HepG2 (cell line): Measurements from ENCODE around the gene ICAM5.

Source experiments
- HNRNPK ChIP-seq: fragments of 200-400 bp; formaldehyde crosslinking; IDR thresholded peaks from 2 replicates; pipeline ENCODE4 v1.6.1; 2018; ENCODE audit warnings: low read length, low read depth, moderate library complexity, mild to moderate bottlenecking; ENCODE audit not compliant: poor library complexity, severe bottlenecking
- MTA3 ChIP-seq: sonication (generic); formaldehyde crosslinking; IDR thresholded peaks from 2 replicates; pipeline ENCODE4 v1.4.0; 2020; ENCODE audit warnings: missing genetic modification reagents
- NFATC3 ChIP-seq: sonication (generic); formaldehyde crosslinking; IDR thresholded peaks from 2 replicates; pipeline ENCODE4 v1.5.1; 2020; ENCODE audit warnings: mild to moderate bottlenecking, missing genetic modification reagents
- POLR2A ChIP-seq, 2 experiments: IDR thresholded peaks; 2 replicates each; pipeline ENCODE4 v1.6.1; 2011; ENCODE audit warnings: low read depth in 2 of 2, low read length in 2 of 2, mild to moderate bottlenecking in 1 of 2, moderate library complexity in 1 of 2; ENCODE audit not compliant: insufficient read depth in 1 of 2
- RAD21 ChIP-seq: fragments of 450-650 bp; formaldehyde crosslinking; IDR thresholded peaks from 2 replicates; pipeline ENCODE4 v1.5.0; 2020; ENCODE audit warnings: mild to moderate bottlenecking
- ZNF142 ChIP-seq: sonication (generic); formaldehyde crosslinking; IDR thresholded peaks from 2 replicates; pipeline ENCODE4 v1.4.0; 2020; ENCODE audit warnings: missing genetic modification reagents
- ZNF652 ChIP-seq: IDR thresholded peaks from 2 replicates; pipeline ENCODE4 v1.6.1; 2016; ENCODE audit warnings: low read depth, borderline replicate concordance
- ZNF772 ChIP-seq: sonication (generic); formaldehyde crosslinking; IDR thresholded peaks from 2 replicates; pipeline ENCODE4 v1.5.0; 2020; ENCODE audit warnings: mild to moderate bottlenecking, missing genetic modification reagents

GRCh38 chr19:10295305-10295846, 5.6 kb downstream of the ICAM5 start:
- TF ChIP-seq MTA3 (CRISPR knock-in tag) (no peak), HNRNPK (peak; percentile 77), ZNF772 (no peak), POLR2A (IDR thresholded peaks at IDR 0.05; ENCODE audit: insufficient read depth in 1 of 2, low read depth in 2 of 2, low read length in 2 of 2) (no peak), ZNF652 (no peak), ZNF142 (no peak), NFATC3 (CRISPR knock-in tag) (no peak), RAD21 (CRISPR knock-in tag) (no peak)
